Thyroid gland (tissue), 4 donors: ENCODE results near the gene MS4A13. TPM values are rescaled to one million over a fixed set of nuclear protein-coding genes. Genes with fewer than 3 reads are reported as not detected.
"Not testable (repeated sequence)": the region's sequence is repeated elsewhere in the genome, so short reads cannot be mapped to it uniquely, and the experiment has no call there.

Experiments used
- DNase-seq, 2 donors: peaks; one replicate each; pipeline ENCODE4 v3.0.0-alpha.2; 2019
- H3K27ac ChIP-seq, 3 donors: fragments of 200-600 bp; sonication (generic); 1 replicate in 2 of 3; 2 replicates in 1 of 3; pipeline ENCODE4 v1.5.1; 2016 to 2019; ENCODE audit warnings: mild to moderate bottlenecking in 1 of 3, moderate library complexity in 1 of 3
- H3K27me3 ChIP-seq: fragments of 200-600 bp; sonication (generic); one replicate; pipeline ENCODE4 v1.5.1; 2019
- H3K36me3 ChIP-seq, 2 donors: fragments of 200-600 bp; sonication (generic); one replicate each; pipeline ENCODE4 v1.5.1; 2016 to 2019
- H3K4me1 ChIP-seq, 2 donors: fragments of 200-600 bp; sonication (generic); one replicate each; pipeline ENCODE4 v1.5.1; 2017 to 2019
- H3K4me3 ChIP-seq, 3 donors: fragments of 200-600 bp; sonication (generic); replicated peaks in 1 of 3; 1 replicate in 2 of 3; 2 replicates in 1 of 3; pipeline ENCODE4 v1.5.1; 2016; ENCODE audit warnings: mild to moderate bottlenecking in 1 of 3
- H3K9me3 ChIP-seq: fragments of 200-600 bp; sonication (generic); one replicate; pipeline ENCODE4 v1.5.1; 2017
- POLR2A ChIP-seq, 2 donors: fragments of 450-650 bp; IDR thresholded peaks; one replicate each; pipeline ENCODE4 v1.6.1; 2017; ENCODE audit warnings: antibody characterized with exemption in 2 of 2, mild to moderate bottlenecking in 2 of 2, moderate library complexity in 1 of 2
- WGBS, 2 donors: methylation state at CpG; one replicate each; pipeline ENCODE4 v1.1.5; 2017; 5-methylcytosine and 5-hydroxymethylcytosine counted together
- intact Hi-C: fragments of 100-400 bp; cut with DNase I; formaldehyde crosslinking; loops from one replicate; pipeline ENCODE4 v1.15.1; 2023
- total RNA-seq, 4 donors: library from RNA; depleted of rRNA; stranded (reverse); fragments of >200 nt; gene quantifications; one replicate each; pipeline ENCODE4 v1.2.3, GENCODE V29; 2016
- TF ChIP-seq, protein P1 (sequence below), 6 experiments: fragments of 200-600 bp in 3 of 6; fragments of 450-650 bp in 3 of 6; sonication (generic) in 3 of 6; IDR thresholded peaks; one replicate each; pipeline ENCODE4 v1.5.1; 2016 to 2019; ENCODE audit warnings: antibody characterized with exemption in 6 of 6, mild to moderate bottlenecking in 2 of 6, inconsistent platforms in 1 of 6, moderate library complexity in 1 of 6

Gene MS4A13
- total RNA-seq, 4 donors from 2014 or later: not detected

GRCh38 chr11:60530454-60531100, 15.4 kb downstream of the MS4A13 start:
- Histone ChIP-seq H3K27me3 (no peaks in the 10 kb centered on the region), H3K27ac (no peak overlapping the region), H3K4me3 (no peak overlapping the region), H3K36me3 (no peaks in the 10 kb centered on the region), H3K9me3 (no peaks in the 10 kb centered on the region), H3K4me1 (no peaks in the 10 kb centered on the region)
- intact Hi-C loops: no loop called here
- no peak for DNase-seq
- WGBS, 2 donors: 89 to 93% methylated on average over 3 of the region's 3 CpGs
- TF ChIP-seq, protein P1, sequence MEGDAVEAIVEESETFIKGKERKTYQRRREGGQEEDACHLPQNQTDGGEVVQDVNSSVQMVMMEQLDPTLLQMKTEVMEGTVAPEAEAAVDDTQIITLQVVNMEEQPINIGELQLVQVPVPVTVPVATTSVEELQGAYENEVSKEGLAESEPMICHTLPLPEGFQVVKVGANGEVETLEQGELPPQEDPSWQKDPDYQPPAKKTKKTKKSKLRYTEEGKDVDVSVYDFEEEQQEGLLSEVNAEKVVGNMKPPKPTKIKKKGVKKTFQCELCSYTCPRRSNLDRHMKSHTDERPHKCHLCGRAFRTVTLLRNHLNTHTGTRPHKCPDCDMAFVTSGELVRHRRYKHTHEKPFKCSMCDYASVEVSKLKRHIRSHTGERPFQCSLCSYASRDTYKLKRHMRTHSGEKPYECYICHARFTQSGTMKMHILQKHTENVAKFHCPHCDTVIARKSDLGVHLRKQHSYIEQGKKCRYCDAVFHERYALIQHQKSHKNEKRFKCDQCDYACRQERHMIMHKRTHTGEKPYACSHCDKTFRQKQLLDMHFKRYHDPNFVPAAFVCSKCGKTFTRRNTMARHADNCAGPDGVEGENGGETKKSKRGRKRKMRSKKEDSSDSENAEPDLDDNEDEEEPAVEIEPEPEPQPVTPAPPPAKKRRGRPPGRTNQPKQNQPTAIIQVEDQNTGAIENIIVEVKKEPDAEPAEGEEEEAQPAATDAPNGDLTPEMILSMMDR (IDR thresholded peaks at IDR 0.05): no peak
- TF ChIP-seq POLR2A (IDR thresholded peaks at IDR 0.05): no peak

DNA sequence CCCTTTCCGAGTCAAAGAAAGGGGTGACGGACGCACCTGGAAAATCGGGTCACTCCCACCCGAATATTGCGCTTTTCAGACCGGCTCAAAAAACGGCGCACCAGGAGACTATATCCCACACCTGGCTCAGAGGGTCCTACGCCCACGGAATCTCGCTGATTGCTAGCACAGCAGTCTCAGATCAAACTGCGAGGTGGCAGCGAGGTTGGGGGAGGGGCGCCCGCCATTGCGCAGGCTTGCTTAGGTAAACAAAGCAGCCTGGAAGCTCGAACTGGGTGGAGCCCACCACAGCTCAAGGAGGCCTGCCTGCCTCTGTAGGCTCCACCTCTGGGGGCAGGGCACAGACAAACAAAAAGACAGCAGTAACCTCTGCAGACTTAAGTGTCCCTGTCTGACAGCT, 17.2 kb downstream of the MS4A13 start:
- H3K4me3 ChIP-seq, H3K4me1 ChIP-seq, H3K9me3 ChIP-seq, DNase-seq, H3K27me3 ChIP-seq, H3K36me3 ChIP-seq, H3K27ac ChIP-seq, intact Hi-C loops: not testable (repeated sequence)
- 89 to 94% methylated on average over 5 to 14 of the region's 18 CpGs for WGBS, 2 donors

GRCh38 chr11:60538627-60539026, 23.4 kb downstream of the MS4A13 start:
- H3K9me3 ChIP-seq, DNase-seq, H3K27me3 ChIP-seq, H3K36me3 ChIP-seq, H3K4me3 ChIP-seq, H3K4me1 ChIP-seq, intact Hi-C loops, H3K27ac ChIP-seq: not testable (repeated sequence)

GRCh38 chr11:60544077-60544476, 28.9 kb downstream of the MS4A13 start:
- DNase-seq: no peak
- H3K27ac ChIP-seq: no peak overlapping the region
- H3K4me3 ChIP-seq: no peak overlapping the region
- no peaks in the 10 kb centered on the region for H3K4me1 ChIP-seq
- no peaks in the 10 kb centered on the region for H3K27me3 ChIP-seq
- no peak for TF ChIP-seq POLR2A (IDR thresholded peaks at IDR 0.05)
- TF ChIP-seq, protein P1 (IDR thresholded peaks at IDR 0.05): no peak
- intact Hi-C loops: no loop called here
- no peaks in the 10 kb centered on the region for H3K36me3 ChIP-seq
- 82 to 86% methylated on average over 5 of the region's 5 CpGs for WGBS, 2 donors
- no peaks in the 10 kb centered on the region for H3K9me3 ChIP-seq

GRCh38 chr11:60561254-60561653, 46.1 kb downstream of the MS4A13 start:
- TF ChIP-seq POLR2A (IDR thresholded peaks at IDR 0.05): no peak
- TF ChIP-seq, protein P1 (IDR thresholded peaks at IDR 0.05): no peak
- H3K27ac ChIP-seq: no peak overlapping the region
- intact Hi-C loops: no loop called here
- DNase-seq: no peak
- no peak overlapping the region for H3K4me3 ChIP-seq
- H3K27me3 ChIP-seq: no peaks in the 10 kb centered on the region
- WGBS, 2 donors: 38 to 41% methylated on average over 2 of the region's 2 CpGs
- no peaks in the 10 kb centered on the region for H3K9me3 ChIP-seq
- no peaks in the 10 kb centered on the region for H3K36me3 ChIP-seq
- no peaks in the 10 kb centered on the region for H3K4me1 ChIP-seq

GRCh38 chr11:60563553-60564235, 48.5 kb downstream of the MS4A13 start:
- no peak for DNase-seq
- H3K4me1 ChIP-seq: no peaks in the 10 kb centered on the region
- H3K36me3 ChIP-seq: no peaks in the 10 kb centered on the region
- 69 to 72% methylated on average over 8 of the region's 8 CpGs for WGBS, 2 donors
- TF ChIP-seq, protein P1 (IDR thresholded peaks at IDR 0.05): no peak
- no peak for TF ChIP-seq POLR2A (IDR thresholded peaks at IDR 0.05)
- H3K9me3 ChIP-seq: no peaks in the 10 kb centered on the region
- H3K27me3 ChIP-seq: no peaks in the 10 kb centered on the region
- no peak overlapping the region for H3K4me3 ChIP-seq
- intact Hi-C loops: no loop called here
- no peak overlapping the region for H3K27ac ChIP-seq
